Activated naive CD4-positive, alpha-beta T cell treated with anti-CD3 and anti-CD28 coated beads, Interleukin-2, amount 50 U/mL, for 16 hours (primary cell): Measurements from ENCODE around the gene PDLIM7.
A peak's percentile ranks its signal among the peaks of the same experiment; 100 is the strongest.

Source experiments
- DNase-seq: peaks from one replicate; pipeline ENCODE4 v3.0.0-alpha.2; 2020

PDLIM7 gene

DNA sequence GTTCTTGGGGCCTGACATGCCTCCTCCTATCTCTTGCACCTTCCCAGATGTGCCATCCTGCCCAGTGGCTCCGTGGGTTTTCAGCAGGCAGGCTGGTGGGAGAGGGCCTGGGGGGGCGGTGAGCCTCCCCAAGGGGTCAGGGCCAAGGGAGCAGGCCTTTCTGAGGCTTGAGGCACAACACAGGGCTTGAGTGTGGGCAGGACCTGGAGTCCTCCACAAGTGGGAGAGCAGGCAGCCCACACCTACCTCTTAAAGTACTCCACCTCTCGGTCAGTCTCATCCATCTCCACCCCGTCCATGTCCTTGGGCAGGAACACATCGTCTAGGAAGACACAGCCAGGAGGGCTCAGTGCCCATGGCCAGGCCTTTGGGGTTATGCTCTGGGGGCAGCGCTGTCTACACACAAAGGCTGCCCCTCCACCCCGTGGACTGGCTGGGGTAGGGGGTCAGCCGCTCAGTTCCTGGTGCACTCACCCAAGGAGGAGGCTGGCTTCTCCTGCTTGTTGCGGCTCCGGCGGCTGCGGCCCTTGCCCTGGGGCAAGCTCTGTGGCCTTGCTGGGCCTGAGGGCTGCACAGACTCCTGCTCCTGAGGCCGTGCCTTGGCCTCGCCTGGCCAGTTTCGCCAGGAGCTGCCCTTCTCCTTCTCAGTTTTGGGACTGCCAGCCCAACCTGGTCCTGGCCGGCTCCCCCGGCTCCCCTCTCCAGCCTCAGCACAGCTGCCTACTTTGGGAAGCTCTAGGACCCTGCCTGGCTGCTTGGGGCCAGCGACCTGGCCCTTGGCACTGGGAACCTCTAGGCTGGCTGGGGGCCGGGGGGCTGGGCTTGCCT, 26.5 kb upstream of the PDLIM7 start:
- DNase-seq = no peak

DNA sequence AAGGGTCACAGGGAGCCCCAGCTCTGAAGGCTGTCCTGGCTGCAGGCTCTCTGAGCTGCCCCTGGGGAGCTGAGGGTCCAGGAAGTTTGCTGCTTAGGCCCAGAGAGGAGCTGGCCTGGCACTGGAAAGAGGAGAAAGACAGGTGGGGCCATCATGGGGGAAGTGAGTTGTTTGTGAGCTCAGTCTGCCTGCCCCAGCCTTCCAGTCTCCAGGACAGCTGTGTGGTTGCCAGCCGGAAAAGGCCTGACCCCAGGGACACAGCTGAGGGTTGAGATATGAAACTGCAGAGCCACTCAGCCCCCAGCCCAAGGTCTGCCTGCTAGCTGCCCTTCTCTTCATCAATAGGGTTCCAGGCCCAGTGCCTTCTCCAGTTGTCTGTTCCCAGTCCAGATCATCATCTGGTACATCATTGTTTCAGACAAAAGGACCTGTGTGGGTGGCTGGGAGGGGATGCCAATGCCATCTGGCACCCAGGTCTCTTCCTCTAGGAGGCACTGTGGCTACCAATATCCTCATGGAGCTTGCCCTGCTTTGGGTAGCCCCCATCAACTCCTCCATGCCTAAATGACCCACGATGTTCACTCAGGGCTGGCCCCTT, 23.6 kb upstream of the PDLIM7 start:
- no peak for DNase-seq

DNA sequence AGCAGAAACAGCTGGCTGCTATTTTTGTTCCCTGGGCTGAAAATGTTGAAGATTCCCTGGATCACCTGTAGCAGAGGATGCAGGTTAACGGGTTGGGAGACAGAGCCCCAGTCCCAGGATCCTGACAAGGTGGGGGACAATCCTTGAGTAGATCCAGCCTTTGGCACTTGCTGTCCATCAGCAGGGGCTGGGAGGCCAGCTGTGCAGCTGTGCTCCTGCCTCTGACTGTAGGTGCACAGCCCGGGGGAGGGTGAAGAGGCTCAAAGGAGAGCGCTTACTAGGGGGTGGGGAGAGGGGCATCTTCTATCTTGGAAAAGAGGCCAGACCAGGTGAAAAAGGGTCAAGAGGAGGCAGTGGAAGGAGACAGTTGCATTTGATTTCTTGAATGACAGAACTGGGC, 22.9 kb upstream of the PDLIM7 start:
- DNase-seq = no peak

DNA sequence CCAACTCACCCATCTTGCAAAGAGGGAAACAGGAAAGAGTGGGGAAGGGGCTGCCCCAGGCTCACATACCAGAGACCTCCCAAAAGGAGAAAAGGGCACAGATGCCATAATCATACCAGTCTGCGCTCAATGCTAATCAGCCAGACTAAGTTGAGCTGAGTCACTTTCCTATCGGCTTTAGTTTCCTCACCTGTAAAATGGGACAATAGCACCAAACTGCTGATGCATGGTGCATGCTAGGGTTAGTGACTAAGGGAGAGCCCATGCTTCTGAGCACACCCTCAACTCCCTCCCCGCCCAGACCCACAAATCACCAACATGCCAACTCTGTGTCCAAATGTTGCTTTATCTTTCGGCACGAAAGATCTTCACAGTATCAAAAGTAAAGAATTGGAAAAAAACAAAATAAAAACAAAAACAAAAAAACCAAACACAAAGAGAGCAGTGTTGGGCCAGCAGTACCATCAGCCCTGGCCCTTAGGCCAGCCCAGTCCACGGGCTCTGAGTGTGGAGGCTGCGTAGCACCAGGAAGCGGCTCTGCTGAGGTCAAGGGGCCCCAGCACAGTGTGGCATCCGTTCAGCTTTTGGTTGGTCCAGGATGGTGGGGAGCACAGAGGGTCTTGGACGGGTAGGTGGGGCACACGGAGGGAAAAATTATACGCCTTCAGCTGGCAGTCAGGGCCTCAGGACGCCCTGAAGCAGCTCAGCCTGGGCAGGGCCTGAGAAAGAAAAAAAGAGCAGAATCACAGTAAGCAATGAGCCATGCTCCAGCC, 22.2 kb upstream of the PDLIM7 start:
- DNase-seq = no peak

DNA sequence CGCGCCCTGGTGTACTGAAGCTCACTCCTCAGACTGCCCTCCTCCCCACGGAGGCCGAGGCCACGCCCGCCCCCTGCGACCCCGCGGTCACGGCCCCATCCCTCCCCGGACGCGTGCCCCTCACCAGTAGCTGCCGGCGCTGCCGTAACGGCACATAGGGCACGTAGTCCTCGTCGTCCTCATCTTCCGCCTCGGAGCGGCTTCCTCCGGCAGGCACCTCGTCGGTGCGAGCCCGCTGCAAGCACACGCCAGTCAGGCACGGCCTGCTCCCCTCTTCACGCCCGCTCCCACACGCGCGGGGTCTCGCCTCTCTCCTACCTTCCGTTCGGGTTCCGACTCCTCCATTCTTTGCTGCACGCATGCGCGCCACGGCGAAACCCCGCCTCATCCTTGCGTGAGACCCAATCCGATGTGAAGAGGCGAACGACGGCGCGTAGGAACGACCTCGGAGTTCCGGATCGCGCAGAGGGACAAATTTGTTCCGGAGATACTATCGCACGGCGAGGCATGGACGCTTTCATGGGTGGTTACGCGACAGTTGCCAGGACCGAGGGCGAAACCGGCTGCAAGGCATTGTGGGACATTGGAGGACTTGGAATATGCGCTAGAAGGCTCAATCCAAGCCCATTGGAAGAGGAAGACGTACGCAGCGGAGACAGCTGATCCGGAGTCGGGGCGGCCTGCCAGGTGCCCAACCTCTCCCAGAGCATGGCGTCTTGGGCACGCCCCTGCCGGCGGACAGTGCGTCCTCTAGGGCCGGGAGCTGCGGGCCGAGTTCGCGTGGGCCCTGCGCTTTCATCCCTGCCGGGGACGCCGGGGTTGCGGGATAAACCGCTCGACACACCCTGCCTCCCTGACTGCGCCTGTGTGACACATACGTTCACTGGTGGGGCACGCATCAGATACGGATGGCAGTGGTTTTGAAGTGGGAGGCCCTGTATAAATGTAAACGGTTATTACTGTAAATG, 19.5 kb upstream of the PDLIM7 start, which contains the start of gene DDX41:
DDX41 (minus strand) TSS at position 361 of the 968 bp plus-strand sequence; CDS start at position 345, 16 bp downstream.
- peak; percentile 96 for DNase-seq

DNA sequence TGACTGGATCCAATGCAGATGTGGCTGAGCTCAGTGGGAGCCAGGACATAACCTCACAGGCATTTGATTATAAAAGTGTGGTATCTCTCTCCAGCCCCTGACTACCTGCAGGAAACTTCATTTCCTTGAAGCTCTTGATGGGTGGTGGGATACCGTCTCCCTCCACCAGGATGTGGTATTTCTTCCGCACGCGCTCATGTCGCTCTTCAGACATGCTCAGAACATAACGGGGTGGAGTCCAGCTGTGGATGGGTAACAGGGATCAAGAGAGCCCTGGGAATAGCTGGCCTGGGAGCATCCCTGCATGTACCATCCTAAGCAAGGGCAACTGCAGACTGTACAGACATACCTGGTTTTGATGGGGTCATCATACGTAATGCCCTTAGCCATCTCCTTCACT, 18.2 kb upstream of the PDLIM7 start:
- no peak for DNase-seq

DNA sequence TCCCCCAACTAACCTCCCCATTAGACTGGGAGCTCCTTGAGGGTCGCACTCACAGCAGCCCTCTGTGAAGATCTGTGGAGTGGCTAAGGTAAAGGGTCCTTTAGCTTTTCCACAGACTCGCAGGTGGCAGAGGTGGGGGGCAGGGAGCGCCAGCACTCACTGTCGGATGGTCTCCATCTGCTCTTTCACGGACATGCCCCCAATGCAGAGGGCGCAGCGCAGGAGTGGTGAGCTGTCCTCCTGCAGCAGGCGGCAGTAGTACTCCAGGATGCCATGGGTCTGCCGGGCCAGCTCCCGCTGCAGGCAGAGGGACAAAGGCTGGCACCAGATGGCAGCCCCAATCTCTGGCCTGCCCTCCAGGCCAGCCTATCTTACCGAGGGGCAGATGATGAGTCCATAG, 17.1 kb upstream of the PDLIM7 start:
- no peak for DNase-seq

DNA sequence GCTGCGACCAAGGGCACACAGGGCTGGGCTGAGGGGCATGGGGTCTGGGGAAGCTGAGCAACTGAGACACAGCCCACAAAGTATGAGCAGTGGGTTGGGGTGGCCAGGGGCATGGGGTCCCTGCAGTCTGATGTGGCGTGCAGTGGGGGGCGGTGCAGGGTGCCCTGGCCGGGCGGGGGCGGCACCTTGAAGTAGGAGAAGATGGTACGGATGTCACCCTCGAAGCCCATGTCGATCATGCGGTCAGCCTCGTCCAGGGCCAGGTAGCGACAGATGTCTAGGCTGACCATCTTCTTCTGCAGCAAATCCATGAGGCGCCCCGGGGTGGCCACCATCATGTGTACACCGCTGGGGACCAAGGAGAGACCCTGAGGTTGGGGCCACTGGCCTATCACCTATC, 16.1 kb upstream of the PDLIM7 start:
- DNase-seq = no peak

DNA sequence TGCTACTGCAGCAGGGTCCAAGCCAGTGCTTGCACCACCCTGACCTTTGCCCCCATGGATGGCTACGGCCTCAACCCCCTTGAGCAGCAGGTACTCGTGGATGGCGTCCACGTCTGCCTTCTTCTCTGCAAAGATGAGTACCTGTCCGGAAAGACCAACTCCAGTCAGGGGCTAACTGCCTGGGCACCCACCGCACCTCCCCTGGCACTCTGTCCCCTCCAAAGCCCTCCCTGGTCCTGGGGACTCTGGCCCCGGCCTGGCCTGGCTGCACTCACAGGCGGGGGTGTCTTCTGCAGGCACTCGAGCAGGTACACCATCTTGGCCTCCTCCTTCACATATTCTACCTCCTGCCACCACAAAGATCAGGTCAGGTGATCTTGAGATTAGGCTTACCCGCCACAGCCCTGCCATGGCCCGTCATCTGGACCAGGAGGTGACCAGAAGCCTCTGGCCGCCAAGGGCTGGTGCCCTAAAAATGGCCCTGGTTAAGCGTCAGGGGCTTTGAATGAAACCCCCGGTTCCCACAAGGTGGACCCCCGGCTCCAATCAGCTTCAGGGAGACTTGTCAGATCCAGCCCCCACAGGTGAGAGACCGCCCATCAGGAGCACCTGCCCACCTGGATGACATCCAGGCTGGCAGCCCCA, 15.5 kb upstream of the PDLIM7 start:
- DNase-seq = no peak

DNA sequence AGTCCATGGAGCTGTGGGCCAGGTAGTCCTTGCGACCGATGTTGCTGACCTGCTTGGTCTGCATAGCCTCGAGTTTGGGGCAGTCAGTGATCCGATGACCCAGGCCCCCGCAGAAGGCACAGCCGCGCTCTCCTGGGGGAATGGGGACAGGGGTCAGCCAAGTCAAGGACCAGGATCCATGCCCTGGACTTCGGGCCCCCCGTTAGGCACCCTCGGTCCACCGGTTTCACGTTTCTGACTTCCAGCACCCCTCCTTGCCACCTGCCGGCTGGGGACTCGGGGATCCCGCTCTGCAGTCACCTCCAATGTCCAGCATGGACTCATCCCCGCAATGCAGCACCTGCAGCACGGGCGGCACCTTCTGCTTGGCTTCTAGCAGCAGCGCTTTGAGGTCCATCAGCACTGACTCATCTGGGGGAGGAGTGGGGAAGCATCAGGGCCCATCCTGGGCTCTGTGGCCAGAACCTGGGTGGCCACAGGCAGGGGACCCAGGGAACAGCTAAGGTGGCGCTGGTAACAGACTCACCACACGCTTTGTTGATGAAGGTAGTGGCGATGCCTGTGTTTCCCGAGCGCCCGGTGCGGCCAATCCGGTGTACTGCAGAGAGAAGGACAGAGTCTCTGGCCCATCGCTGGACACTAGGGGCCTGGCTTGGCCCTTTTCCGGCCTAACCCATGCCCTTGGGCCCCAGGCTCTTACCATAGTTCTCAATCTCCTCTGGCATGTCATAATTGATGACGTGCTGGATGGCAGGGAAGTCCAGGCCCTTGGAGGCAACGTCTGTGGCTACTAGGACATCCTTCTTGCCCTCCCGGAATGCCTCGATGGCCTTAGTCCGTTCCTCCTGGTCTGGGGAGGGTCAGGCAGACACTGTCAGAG, 14.6 kb upstream of the PDLIM7 start:
- DNase-seq = no peak

DNA sequence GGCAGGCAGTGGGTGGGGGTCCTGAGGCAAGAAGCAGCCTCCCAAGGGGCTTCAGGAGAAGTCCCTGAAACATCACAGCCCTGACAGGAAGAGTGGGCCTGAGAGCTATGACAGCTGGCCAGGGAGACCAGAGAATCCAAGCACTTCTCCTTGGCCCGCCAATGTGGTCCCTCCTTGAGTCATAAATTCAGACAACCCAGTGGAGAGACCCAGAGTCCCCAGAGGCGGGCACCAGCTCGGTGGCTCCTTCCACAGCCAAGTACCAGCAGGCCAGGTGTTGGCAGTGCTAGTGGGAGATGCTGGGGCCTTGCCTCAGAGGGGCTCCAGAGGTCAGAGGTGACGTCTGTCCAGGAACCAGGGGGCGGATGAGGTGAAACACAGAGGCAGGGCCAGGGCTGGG, 13.8 kb upstream of the PDLIM7 start:
- DNase-seq = no peak

DNA sequence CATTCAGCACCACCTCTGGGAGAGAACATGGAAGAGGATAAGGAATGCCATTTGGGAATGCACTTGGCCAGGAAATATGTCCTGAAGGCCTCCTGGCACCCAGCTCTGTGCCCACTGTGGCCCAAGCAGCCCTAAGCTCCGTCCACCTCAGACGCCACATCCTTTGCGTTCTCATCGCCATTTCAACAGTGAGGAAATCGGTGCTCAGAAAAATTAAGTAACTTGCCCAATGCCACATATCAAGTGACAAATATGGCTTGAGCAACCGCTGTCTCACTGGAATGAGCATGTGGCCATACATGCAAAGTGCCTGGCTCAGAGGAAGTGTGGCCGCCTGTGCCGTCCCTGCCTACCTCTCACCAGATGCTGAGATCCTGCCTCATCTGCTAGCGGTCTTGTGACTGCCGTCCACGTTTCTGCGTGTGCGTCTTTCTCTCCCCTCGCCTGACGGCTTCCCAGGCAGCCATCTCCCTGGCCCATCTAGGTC, 13.2 kb upstream of the PDLIM7 start:
- DNase-seq = no peak

DNA sequence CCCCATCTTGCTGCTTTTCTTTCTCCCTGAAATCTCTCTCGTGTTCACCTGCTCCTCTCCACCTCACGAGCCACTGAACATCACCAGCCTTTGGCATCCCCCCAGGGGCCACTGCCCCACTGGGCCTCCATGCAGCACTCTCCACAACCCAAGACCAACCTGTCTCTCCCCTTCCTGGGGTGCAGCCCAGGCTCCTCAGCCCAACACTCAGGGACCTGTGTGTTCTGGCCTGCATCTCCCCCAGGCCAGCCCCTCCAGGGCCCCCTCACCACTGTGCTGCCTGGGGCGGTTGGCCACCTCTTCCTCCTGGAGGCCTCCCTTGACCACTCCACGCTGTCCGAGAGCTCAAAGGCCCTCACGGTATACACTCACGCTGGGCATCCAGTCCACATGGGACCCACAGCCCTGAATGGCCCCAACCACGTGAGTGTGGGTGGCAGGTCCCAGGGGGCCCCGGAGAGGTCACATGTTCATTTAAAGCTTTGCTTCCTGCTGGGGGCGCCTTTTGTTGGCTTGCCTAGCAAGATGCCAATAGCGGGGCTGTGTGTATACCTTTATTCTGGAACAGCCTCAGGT, 12.7 kb upstream of the PDLIM7 start:
- no peak for DNase-seq

DNA sequence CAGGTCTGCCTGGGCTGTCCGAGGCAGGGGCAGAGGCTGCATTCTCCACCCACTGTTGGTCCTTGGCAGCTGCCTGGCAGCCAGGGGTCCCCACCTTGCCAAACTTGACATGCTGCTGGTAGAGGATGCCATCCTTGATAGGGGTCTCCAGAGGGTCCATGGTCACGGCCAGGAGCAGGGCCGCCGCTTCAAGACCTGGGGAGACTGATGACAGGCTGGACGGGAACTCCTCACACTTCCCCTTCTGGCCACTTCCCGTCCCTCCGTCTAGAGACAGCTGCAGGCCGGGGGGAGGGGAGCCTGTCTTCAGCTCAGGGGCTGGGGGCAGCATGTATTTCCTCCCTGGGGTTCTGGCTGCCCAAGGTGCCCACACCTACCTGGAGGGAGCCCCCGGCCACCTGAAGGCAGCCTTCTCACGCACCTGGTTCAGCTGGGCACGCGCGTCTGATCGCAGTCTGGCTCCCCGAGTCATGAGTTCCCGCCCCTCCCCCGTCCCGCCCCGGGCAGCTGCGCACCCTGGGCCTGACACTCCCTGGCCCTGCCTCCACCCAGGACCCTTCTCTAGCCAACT, 12.1 kb upstream of the PDLIM7 start, which contains the start of gene DOK3:
DOK3 (minus strand) TSS at position 446 of the 571 bp plus-strand sequence; CDS start at position 160, 286 bp downstream.
- no peak for DNase-seq

DNA sequence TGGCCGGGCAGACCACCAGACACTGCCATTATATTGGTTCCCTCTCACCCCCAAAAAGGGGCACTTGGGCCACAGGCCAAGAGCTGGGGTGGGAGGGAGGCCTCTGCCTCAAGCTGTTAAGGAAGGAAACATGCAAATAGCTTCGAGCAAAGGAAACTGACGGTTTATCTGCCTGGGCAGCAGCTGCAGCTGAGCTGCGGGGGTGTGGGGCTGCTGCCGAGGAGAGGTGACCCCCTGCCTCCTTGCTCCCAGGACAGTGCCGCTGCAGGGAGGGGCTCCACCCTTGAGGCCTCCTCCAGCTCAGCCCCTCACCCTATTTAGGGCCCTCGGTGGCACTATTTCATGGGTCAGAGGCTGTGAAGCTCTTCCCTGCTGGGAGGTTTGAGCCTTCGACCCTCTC, 11.4 kb upstream of the PDLIM7 start:
- DNase-seq = no peak

DNA sequence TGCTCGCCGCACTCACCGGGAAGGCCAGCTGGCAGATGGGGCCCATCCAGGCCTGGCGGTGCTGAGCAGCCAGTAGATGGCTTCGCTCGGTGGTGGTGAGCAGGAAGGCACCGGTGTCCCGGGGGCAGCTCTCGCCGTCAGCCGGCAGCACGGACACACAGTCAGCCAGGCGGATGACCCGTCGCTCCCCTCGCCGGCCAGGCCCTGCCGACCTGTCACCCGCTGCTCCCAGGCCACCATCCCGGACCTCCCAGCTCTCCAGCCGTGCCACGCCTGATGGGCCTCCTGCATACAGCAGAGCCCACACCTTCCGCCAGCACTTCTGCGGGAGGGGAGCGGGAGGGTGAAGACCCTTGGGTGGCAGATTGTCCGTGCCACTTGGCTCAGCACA, 10.8 kb upstream of the PDLIM7 start:
- DNase-seq = no peak

DNA sequence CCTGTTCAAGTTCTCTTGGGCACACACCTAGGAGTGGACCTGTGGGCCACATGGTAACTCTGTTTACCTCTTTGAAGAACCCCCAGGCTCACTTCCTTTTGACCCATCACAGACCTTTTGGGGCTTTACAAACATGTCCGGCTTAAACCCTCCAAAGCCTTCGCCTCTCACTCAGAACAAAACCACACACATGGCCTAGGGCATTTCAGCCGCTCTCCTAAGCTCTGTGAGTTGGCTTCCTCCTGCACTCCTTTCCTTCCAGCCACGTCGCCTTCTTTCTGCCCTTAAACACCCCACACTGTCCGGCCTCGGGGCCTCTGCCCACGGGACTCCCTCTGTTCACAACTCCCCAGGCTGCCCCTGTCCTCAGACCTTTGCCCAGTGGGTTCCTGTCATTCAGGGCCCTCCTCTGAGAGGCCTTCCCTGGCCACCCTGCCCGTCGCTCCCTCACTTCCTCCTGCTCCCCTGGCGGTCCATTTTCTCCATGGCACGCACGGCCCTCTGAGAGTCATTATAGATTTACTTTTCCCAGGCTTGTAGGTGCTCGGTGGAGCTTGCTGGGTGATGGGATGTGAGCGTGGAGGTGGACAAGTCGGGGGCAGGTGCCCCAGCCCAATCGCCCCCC, 10.3 kb upstream of the PDLIM7 start:
- no peak for DNase-seq

DNA sequence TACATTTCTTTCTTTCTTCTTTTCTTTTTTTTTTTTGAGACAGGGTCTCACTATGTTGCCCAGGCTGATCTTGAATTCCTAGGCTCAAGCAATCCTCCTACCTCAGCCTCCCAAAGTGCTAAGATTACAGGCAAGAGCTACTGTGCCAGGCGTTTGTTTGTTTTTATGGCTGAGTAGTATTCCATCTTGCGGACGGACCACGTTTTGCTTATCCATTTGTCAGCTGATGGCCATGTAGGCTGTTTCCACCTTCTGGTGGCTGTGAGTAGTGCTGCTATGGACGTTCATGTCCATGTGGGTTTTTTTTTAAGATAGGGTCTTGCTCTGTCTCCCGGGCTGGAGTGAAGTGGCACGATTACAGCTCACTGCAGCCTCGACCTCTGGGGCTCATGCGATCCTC, 9.8 kb upstream of the PDLIM7 start:
- no peak for DNase-seq

DNA sequence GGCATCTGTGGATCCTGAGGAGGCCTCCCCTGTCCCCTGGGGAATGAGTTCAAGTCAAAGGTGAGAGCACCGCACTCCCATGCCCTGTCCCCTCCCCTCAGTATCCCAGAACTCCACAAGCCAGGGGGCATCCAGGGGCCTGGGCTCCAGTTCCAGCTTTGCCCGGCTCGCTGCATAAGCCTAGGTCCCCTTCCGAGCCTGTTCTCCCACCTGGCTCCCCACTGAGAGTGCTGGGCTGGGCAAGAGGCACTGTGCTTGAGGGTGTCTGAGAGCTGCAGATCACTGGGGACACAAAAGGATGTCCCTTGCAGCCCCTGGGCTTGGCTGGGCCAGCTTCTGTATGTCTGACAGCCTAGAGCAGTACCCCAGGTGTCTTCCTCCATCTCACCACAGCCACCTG, 7.7 kb upstream of the PDLIM7 start:
- DNase-seq = no peak
